Spleen (tissue), 11 donors: ENCODE results near the gene PKMYT1. TPM values are rescaled to one million over a fixed set of nuclear protein-coding genes. Genes with fewer than 3 reads are reported as not detected.

Source experiments
- DNase-seq: peaks from one replicate; pipeline ENCODE4 v3.0.0-alpha.2; 2020
- H3K27ac ChIP-seq, 8 donors: fragments of 200-600 bp; sonication (generic) in 7 of 8; 1 replicate in 4 of 8; 2 replicates in 4 of 8; pipeline versions ENCODE4 v1.5.0 to v1.8.0; 2016 to 2021; ENCODE audit warnings: inconsistent platforms in 4 of 8, mild to moderate bottlenecking in 4 of 8, moderate library complexity in 1 of 8
- H3K27me3 ChIP-seq, 7 donors: fragments of 200-600 bp; sonication (generic) in 6 of 7; replicated peaks in 1 of 7; 1 replicate in 4 of 7; 2 replicates in 3 of 7; pipeline versions ENCODE4 v1.5.0 to v1.8.0; 2016 to 2021; ENCODE audit warnings: inconsistent platforms in 3 of 7, mild to moderate bottlenecking in 1 of 7
- H3K36me3 ChIP-seq, 6 donors: fragments of 200-600 bp; sonication (generic) in 5 of 6; 1 replicate in 4 of 6; 2 replicates in 2 of 6; pipeline versions ENCODE4 v1.5.0 to v1.8.0; 2016 to 2021; ENCODE audit warnings: inconsistent platforms in 2 of 6
- H3K4me1 ChIP-seq, 6 donors: fragments of 200-600 bp; sonication (generic) in 5 of 6; 1 replicate in 3 of 6; 2 replicates in 3 of 6; pipeline versions ENCODE4 v1.5.0 to v1.8.0; 2016 to 2021; ENCODE audit warnings: inconsistent platforms in 3 of 6
- H3K4me3 ChIP-seq, 8 donors: fragments of 200-600 bp; sonication (generic) in 7 of 8; 1 replicate in 4 of 8; 2 replicates in 4 of 8; pipeline versions ENCODE4 v1.5.0 to v1.8.0; 2016 to 2021; ENCODE audit warnings: inconsistent platforms in 4 of 8, mild to moderate bottlenecking in 4 of 8, moderate library complexity in 2 of 8
- H3K9me3 ChIP-seq, 8 donors: fragments of 200-600 bp; sonication (generic) in 7 of 8; 1 replicate in 4 of 8; 2 replicates in 4 of 8; pipeline versions ENCODE4 v1.5.0 to v1.8.0; 2016 to 2021; ENCODE audit warnings: inconsistent platforms in 4 of 8
- POLR2A ChIP-seq, 3 donors: fragments of 450-650 bp; IDR thresholded peaks; one replicate each; pipeline ENCODE4 v1.5.1; 2017; ENCODE audit warnings: antibody characterized with exemption in 3 of 3, mild to moderate bottlenecking in 1 of 3
- POLR2AphosphoS5 ChIP-seq, 3 donors: sonication (generic); formaldehyde crosslinking; IDR thresholded peaks; one replicate each; pipeline ENCODE4 v1.5.1; 2017; ENCODE audit warnings: antibody characterized with exemption in 3 of 3
- WGBS, 5 donors: extraction: QIAGEN DNeasy Blood & Tissue Kit in 3 of 5; methylation state at CpG; one replicate each; pipeline versions ENCODE4 v1.1.5 to v1.1.7; 2013 to 2018; 5-methylcytosine and 5-hydroxymethylcytosine counted together
- intact Hi-C: fragments of 100-400 bp; cut with DNase I; formaldehyde crosslinking; loops from one replicate; pipeline ENCODE4 v1.15.0; 2023; ENCODE audit warnings: low total_unique reads
- polyA plus RNA-seq, 3 donors: library from polyadenylated mRNA; stranded (reverse); fragments of 200-250 nt; gene quantifications; one replicate each; pipeline ENCODE4 v1.2.1, GENCODE V29; 2013
- total RNA-seq, 7 donors: library from RNA; depleted of rRNA in 3 of 7; stranded (reverse); fragments of >200 nt in 3 of 7; fragmentation: NEBNext Ultra II Directional in 4 of 7; extraction: Animal tissue kit (Norgen Biotek cat#: 25700) in 4 of 7; gene quantifications; one replicate each; pipeline versions ENCODE4 v1.1.0 to v1.2.1, GENCODE V29; 2016 to 2021
- TF ChIP-seq, protein P1 (sequence below), 11 experiments: fragments of 200-600 bp in 7 of 11; fragments of 450-650 bp in 4 of 11; sonication (generic) in 4 of 11; IDR thresholded peaks in 8 of 11; conservative IDR thresholded peaks in 3 of 11; 1 replicate in 7 of 11; 2 replicates in 4 of 11; pipeline versions ENCODE4 v1.4.0 to v1.8.0; 2016 to 2021; ENCODE audit warnings: antibody characterized with exemption in 11 of 11, inconsistent platforms in 4 of 11, mild to moderate bottlenecking in 1 of 11
- donor health status: healthy with polysubstance abuse.
- donor health status: DM: no; HTN: no; CAD: no; lungs with moderate emphysema.
- donor health status: DM: no; HTN: no; CAD: no.
- donor health status: Bipolar disorder and iron deficiency.
- donor health status: healthy.
- donor health status: DM: no; HTN: no; CAD: no.
- donor health status: DM: yes; HTN: yes; CAD: no.

The PKMYT1 gene
- total and polyA plus RNA-seq, 10 donors = 3.3 to 11.3 (median 6.2) TPM

- peaks cover 0 to 65% (median 0%) of the 10 kb centered on the region in 6 donors for H3K36me3 ChIP-seq
- no peak for DNase-seq
- H3K27me3 ChIP-seq = peaks cover 0 to 17% (median 0%) of the 10 kb centered on the region in 7 donors
- 83 to 97% (median 86%) methylated on average over 5 to 17 of the region's 17 CpGs for WGBS, 5 donors
- intact Hi-C loops = no loop called here
- H3K27ac ChIP-seq = no peak overlapping the region
- TF ChIP-seq POLR2AphosphoS5 (IDR thresholded peaks at IDR 0.05) = no peak
- no peak for TF ChIP-seq POLR2A (IDR thresholded peaks at IDR 0.05)
- TF ChIP-seq, protein P1, sequence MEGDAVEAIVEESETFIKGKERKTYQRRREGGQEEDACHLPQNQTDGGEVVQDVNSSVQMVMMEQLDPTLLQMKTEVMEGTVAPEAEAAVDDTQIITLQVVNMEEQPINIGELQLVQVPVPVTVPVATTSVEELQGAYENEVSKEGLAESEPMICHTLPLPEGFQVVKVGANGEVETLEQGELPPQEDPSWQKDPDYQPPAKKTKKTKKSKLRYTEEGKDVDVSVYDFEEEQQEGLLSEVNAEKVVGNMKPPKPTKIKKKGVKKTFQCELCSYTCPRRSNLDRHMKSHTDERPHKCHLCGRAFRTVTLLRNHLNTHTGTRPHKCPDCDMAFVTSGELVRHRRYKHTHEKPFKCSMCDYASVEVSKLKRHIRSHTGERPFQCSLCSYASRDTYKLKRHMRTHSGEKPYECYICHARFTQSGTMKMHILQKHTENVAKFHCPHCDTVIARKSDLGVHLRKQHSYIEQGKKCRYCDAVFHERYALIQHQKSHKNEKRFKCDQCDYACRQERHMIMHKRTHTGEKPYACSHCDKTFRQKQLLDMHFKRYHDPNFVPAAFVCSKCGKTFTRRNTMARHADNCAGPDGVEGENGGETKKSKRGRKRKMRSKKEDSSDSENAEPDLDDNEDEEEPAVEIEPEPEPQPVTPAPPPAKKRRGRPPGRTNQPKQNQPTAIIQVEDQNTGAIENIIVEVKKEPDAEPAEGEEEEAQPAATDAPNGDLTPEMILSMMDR (IDR thresholded peaks at IDR 0.05 in 8 of 11, conservative IDR thresholded peaks at IDR 0.05 in 3 of 11) = no peak
- no peak overlapping the region for H3K4me3 ChIP-seq
- peaks cover 6 to 29% (median 20%) of the 10 kb centered on the region in 6 donors for H3K4me1 ChIP-seq
- no peaks in the 10 kb centered on the region for H3K9me3 ChIP-seq
These were observed 6.5 kb downstream of the PKMYT1 start for GRCh38 chr16:2973605-2974318.

DNA sequence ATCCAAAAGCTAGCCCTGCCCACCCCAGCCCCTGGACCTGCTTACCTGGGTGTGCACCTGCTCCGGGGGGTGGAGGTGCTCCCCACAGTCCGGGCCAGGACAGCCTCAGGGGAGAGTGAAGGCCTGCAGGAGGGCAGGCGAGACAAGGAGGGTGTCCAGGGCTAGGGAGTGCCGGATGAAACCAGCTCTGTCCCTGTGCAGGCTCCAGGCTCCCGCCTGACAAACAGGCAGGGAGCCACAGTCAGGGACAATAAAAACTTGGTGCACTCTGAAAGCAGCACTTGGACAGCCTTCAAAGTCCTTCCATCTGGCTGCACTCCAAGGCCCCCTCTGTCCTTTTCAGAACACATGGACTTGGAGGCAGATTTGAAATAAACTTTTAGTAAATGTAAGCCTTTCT lies 7.2 kb downstream of the PKMYT1 start:
- no peak for DNase-seq
- peaks cover 0 to 65% (median 0%) of the 10 kb centered on the region in 6 donors for H3K36me3 ChIP-seq
- H3K4me3 ChIP-seq = no peak overlapping the region
- peaks cover 0 to 24% (median 6%) of the 10 kb centered on the region in 7 donors for H3K27me3 ChIP-seq
- TF ChIP-seq POLR2AphosphoS5 (IDR thresholded peaks at IDR 0.05) (no peak), POLR2A (IDR thresholded peaks at IDR 0.05) (no peak)
- TF ChIP-seq, protein P1 (IDR thresholded peaks at IDR 0.05 in 8 of 11, conservative IDR thresholded peaks at IDR 0.05 in 3 of 11) = no peak
- 85 to 94% (median 87%) methylated on average over 5 of the region's 5 CpGs for WGBS, 5 donors
- peaks cover 12 to 36% (median 27%) of the 10 kb centered on the region in 6 donors for H3K4me1 ChIP-seq
- no peak overlapping the region for H3K27ac ChIP-seq
- intact Hi-C loops = no loop called here
- no peaks in the 10 kb centered on the region for H3K9me3 ChIP-seq

GRCh38 chr16:2971985-2972784 lies 8.1 kb downstream of the PKMYT1 start:
- no peak overlapping the region for H3K4me3 ChIP-seq
- no peak for DNase-seq
- TF ChIP-seq POLR2AphosphoS5 (IDR thresholded peaks at IDR 0.05) = no peak
- no peak for TF ChIP-seq POLR2A (IDR thresholded peaks at IDR 0.05)
- TF ChIP-seq, protein P1 (IDR thresholded peaks at IDR 0.05 in 8 of 11, conservative IDR thresholded peaks at IDR 0.05 in 3 of 11) = no peak
- H3K27me3 ChIP-seq = peaks cover 3 to 33% (median 15%) of the 10 kb centered on the region in 7 donors
- 78 to 82% (median 79%) methylated on average over 13 to 15 of the region's 15 CpGs for WGBS, 5 donors
- H3K4me1 ChIP-seq = peaks cover 12 to 45% (median 36%) of the 10 kb centered on the region in 6 donors
- H3K9me3 ChIP-seq = no peaks in the 10 kb centered on the region
- H3K27ac ChIP-seq = no peak overlapping the region
- peaks cover 0 to 59% (median 0%) of the 10 kb centered on the region in 6 donors for H3K36me3 ChIP-seq
- intact Hi-C loops = no loop called here
